HG02571 (cell line): Measurements from ENCODE around the gene SFMBT2.
A peak's percentile ranks its signal among the peaks of the same experiment; 100 is the strongest.
"Not testable (repeated sequence)": the region's sequence is repeated elsewhere in the genome, so short reads cannot be mapped to it uniquely, and the experiment has no call there.

Experiments used
- ATAC-seq: cut with Tn5 transposase; IDR thresholded peaks from one replicate; pipeline ENCODE4 v1.9.1; 2021; ENCODE audit warnings: mild to moderate bottlenecking, moderate library complexity; ENCODE audit not compliant: unreplicated experiment

Gene SFMBT2

GRCh38 chr10:7239312-7239985 is 171.4 kb downstream of the SFMBT2 start:
- ATAC-seq: peak; percentile 67

GRCh38 chr10:7235376-7235775 is 175.5 kb downstream of the SFMBT2 start:
- ATAC-seq: no peak

- ATAC-seq: no peak
Measured at GRCh38 chr10:7234109-7234508, 176.7 kb downstream of the SFMBT2 start.

- no peak for ATAC-seq
Measured at GRCh38 chr10:7233259-7233991, 177.4 kb downstream of the SFMBT2 start.

- no peak for ATAC-seq
Measured at GRCh38 chr10:7231509-7232414, 179.1 kb downstream of the SFMBT2 start.

- ATAC-seq: no peak
Measured at GRCh38 chr10:7230951-7231350, 179.9 kb downstream of the SFMBT2 start.

GRCh38 chr10:7230036-7230435 is 180.8 kb downstream of the SFMBT2 start:
- no peak for ATAC-seq

- no peak for ATAC-seq
Measured at GRCh38 chr10:7225133-7225532, 185.7 kb downstream of the SFMBT2 start.

GRCh38 chr10:7218968-7219367 is 191.9 kb downstream of the SFMBT2 start:
- ATAC-seq: no peak

- ATAC-seq: not testable (repeated sequence)
Measured at GRCh38 chr10:7212696-7213095, 198.1 kb downstream of the SFMBT2 start.

- no peak for ATAC-seq
Measured at GRCh38 chr10:7211857-7212577, 198.8 kb downstream of the SFMBT2 start.

- no peak for ATAC-seq
Measured at GRCh38 chr10:7210516-7210915, 200.3 kb downstream of the SFMBT2 start.

GRCh38 chr10:7209458-7209857 is 201.4 kb downstream of the SFMBT2 start:
- ATAC-seq: no peak

GRCh38 chr10:7206412-7207100 is 204.3 kb downstream of the SFMBT2 start:
- ATAC-seq: no peak

GRCh38 chr10:7205656-7206055 is 205.2 kb downstream of the SFMBT2 start:
- ATAC-seq: no peak

GRCh38 chr10:7202793-7203355 is 208.0 kb downstream of the SFMBT2 start:
- no peak for ATAC-seq

GRCh38 chr10:7199152-7199760 is 211.6 kb downstream of the SFMBT2 start:
- no peak for ATAC-seq

- ATAC-seq: no peak
Measured at GRCh38 chr10:7196284-7196683, 214.6 kb downstream of the SFMBT2 start.

- ATAC-seq: no peak
Measured at GRCh38 chr10:7195118-7195517, 215.7 kb downstream of the SFMBT2 start.
